NCI-H446 treated with DMSO at 0.1 percent for 48 hours (cell line): ENCODE results near the gene RASGRF1.
"Not testable (repeated sequence)": the region's sequence is repeated elsewhere in the genome, so short reads cannot be mapped to it uniquely, and the experiment has no call there.

Source experiments
- DNase-seq: peaks from one replicate; lab custom pipeline; 2025; lab: John Stamatoyannopoulos, UW

Gene RASGRF1

DNA sequence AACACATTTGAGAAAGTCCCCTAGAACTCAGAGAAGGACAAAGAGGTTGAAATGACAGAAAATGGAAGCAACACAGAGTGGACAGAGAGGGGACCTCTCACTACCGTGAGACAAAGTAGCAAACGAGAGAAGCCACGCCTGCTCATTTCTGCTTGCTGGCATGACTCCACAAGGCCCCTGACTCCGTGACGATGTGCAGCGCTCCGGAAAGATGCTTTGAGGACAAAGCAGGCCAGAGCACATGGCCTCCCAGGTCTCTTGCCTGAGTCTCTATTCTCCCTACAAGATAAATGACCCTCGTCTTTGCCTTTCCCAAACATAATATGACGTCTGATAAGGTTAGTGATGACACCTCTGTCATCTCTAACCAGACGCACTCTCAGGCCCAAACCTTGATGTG lies 81.9 kb downstream of the RASGRF1 start:
- DNase-seq = no peak

DNA sequence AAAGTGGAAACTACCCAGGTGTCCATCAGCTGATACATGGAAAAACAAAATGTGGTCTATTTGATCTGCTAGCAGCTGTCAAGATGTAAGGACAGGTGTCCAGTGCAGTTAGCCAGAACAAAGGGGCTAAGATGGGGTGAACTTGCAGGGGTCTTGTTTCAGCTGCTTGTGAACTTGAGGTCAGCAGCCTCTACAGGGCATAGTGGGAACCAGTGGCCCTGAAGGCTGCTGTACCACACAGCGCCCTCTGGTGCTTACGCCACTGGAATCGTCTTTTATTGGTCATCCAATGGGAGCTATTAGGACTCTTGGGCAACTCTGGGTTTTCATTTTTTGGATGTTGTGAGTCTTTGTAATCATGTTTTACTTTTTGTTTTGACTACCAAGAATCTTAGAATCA lies 83.5 kb downstream of the RASGRF1 start:
- DNase-seq = no peak

DNA sequence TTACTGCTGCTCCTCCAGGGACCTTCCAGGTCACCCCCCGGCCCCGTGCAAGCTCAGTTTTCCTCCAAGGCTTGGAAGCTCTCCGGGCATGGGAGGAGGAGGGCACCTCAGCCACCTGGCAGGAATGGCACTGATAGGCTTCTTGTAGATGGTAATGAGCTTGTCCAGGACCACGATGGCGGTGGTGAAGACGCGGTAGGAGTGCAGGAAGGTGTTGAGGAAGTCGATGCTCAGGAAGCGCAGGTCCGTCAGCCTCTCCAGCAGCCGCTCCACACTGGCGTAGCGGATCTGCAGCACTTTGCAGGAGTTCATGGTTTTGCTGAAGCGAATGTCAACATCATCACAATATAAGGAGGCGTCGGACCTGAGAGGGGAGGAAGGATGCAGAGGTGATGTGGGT lies 84.5 kb downstream of the RASGRF1 start:
- no peak for DNase-seq

DNA sequence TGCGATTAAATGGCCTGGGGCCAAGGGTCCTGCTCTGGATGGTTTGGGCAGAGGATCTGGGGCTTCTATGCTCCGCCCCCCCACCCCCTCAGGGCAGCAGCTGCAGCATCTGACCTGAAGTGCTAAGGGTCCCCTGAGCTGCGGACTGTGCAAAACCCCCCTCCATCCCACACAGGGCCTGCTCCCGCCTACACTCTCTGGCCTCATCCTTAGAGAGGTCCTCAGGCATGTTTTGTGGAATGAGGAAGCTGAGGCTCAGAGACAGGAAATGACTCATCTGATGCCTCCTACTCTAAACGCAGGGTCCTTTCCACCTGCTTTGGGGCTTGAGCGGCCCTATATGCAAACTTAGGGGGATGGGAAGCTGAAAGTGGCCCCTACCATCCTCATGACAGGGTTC lies 86.2 kb downstream of the RASGRF1 start:
- DNase-seq = no peak

DNA sequence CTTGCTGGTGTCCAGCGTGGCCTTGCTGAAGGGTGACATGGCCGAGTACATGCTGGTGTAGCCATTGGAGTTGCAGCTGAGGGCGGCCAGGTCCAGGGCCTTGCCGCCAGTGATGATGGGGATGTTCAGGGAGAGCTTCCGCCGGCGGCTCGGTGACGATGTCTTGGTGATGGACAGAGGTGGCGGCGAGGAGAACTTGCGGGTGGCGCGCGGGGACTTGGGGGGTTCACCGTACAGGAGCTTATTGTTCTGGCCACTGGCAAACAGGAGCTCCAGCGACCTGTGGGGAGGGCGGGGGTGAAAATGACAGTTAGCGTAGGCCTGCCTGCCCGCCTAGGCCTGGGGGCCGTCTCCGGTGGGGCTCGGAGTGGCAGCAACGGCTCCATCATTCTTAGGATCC lies 86.7 kb downstream of the RASGRF1 start:
- no peak for DNase-seq

DNA sequence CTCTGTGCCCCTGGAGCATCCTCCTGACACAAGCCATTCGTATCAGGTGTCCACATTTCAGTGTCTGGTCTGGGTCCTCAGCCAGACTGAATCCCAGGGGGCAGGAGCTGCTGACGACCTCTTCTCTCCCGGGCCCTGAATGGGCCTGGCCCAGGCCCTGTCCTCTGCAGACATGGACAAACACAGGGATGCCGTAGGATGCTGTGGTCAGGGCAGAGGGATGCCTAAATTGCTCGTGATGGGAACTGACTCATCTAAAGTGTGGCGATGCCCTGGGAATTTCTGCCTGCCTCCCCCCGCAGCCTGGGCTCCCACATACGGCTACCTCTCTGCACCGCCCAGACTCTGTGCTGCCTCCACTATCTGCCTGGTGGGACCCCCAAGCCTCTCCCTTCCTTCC lies 87.3 kb downstream of the RASGRF1 start:
- no peak for DNase-seq

DNA sequence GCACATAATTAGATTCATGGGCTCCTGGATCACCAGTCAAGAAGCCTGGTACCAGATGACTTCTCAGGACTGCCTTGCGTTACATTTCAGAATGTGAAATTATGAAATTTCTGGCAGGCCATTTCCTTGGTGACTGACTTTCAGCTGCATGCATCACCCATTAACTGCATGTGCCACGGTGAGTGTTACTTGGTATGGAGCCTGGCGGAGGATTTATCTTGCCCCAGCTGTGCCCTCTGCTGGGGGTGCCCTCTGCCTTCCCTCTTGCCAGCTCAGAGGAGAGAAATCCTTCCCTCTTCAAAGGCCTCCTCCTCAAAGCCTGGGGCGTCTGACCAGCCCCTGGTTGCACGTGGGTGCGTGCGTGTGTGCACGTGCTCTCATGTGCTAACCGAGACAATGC lies 88.0 kb downstream of the RASGRF1 start:
- no peak for DNase-seq

DNA sequence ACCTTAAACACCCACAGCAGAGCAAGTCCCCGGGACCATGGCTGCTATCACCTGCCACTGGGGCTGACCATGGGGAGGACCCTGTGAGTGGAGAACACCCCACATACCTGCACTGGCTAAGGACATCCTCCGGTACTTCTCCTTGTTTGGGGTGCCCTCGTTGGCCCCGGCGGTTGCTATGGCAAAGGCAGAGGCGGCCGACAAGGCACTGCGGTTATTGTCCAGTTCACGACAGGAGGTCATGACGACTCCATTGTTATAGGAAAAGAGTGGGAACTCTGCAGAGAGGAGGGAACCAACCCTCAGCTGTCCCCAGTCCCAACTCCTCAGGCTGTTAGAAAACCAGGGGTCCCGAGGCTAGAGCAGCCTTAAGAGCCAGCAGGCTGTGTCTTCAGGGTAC lies 90.9 kb downstream of the RASGRF1 start:
- no peak for DNase-seq

DNA sequence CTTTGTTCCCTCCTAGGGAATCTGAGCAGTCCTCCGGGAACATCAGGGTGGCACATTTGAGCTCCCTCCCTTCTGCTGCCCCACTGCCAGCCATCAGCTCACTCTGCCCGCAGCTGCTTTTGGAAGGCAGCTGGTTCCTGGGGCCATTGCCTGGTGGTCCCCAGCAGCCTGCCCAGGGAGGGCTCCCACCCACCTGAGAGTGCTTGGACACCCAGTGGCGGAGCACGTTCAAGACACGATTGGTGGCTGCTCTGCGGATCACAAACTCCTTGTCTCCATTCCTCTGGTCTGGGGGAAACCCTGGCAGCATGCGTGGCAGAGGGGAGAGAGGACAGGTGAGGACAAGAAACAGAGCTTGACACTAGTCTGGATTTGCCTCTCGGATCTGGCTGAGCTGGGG lies 92.1 kb downstream of the RASGRF1 start:
- DNase-seq = no peak

DNA sequence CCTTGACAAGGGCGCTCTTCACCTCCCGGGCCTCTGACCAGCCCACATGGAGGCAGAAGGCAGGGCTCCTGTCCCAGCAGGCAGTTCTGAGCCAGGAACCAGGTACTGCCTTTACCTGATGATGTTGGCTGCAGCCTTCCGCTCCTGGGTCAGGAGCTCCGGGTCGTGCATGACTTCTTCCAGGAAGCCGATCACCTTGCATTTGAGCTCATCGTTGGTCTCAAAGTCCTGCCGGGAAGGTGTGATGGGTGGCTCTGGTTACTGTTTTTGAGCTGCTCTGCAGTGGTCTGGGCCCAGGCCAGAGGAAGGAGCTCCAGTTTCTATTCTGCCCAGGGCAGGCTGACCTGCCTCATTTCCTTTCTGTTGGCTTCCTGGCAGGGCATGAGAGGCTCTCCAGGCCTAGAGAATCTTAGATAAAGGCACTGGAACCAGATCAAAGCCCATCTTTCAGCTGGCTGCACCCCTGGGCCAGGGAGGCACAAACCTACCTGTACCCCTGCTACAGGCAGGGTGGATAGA lies 92.5 kb downstream of the RASGRF1 start:
- no peak for DNase-seq

DNA sequence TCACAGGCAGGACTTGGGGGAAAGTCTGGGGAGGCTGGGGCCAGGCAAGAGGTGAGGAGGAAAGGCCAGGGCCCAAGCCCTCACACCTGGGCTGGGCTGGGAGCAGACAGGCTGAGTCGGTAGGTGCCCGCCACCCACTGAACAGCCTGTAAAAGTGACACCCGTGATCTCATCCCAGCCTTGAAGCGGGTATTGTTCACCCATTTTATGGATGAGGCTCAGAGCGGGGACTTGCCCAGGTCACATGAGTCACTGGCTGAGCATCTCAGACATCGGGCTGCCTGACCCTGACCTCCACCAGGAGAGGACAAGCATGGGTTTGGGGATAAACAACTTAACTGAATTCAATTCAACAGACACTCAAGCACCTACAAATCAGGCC lies 93.7 kb downstream of the RASGRF1 start:
- no peak for DNase-seq

DNA sequence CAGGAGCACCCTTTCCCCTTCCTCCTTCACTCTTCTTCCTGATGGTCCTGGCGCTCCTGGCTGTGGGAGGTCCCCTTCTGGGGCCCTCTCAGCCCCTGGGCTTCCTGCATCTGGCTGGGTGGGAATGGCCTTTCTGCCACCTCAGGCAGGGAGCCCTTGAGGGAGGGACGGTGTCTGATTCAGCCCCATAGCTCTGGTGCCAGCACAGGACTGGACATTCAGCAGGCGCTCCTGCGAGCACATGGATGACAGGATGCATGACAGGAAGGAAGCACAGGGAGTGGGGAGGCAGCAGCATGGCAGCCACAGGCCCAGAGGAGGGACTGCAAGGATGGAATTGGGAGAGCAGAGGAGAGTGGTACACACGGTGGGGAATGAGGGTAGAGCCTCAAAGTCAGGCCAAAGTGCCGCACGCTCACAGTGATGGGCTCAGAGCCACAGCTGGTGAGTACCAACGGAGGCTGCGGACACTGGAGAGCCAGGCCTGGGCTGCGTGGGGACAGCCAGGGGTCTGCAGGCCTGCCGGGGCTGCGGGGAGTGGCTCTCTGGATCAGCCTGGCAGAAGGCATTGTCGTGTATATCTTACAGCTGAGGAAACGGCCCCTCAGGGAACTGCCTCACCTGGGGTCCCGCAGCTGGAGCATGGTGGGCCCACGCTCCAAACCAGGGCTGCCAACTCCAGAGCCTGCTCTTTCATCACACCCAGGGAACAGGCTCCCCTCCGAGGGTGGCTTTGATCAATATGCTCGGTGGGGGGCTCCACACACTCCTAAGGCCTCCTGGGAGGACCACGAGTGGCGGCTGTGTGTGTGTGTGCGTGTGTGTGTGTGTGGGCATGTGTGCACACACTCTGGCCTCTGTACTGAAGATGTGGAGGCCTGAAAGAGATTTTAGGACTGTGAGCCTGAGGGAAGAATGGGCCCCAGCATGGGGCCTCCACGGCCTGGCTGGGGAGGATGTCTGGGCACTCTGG lies 94.4 kb downstream of the RASGRF1 start:
- DNase-seq = no peak

DNA sequence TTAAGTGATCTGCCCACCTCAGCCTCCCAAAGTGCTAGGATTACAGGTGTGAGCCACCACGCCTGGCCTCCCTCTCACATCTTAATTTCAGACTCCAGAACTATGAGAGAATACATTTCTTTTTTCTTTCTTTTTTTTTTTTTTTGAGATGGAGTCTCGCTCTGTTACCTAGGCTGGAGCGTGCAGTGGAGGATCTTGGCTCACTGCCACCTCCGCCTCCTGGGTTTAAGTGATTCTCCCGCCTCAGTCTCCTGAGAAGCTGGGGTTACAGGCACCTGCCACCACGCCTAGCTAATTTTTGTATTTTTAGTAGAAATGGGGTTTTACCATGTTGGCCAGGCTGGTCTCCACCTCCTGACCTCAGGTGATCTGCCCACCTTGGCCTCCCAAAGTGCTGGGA lies 95.4 kb downstream of the RASGRF1 start:
- not testable (repeated sequence) for DNase-seq

DNA sequence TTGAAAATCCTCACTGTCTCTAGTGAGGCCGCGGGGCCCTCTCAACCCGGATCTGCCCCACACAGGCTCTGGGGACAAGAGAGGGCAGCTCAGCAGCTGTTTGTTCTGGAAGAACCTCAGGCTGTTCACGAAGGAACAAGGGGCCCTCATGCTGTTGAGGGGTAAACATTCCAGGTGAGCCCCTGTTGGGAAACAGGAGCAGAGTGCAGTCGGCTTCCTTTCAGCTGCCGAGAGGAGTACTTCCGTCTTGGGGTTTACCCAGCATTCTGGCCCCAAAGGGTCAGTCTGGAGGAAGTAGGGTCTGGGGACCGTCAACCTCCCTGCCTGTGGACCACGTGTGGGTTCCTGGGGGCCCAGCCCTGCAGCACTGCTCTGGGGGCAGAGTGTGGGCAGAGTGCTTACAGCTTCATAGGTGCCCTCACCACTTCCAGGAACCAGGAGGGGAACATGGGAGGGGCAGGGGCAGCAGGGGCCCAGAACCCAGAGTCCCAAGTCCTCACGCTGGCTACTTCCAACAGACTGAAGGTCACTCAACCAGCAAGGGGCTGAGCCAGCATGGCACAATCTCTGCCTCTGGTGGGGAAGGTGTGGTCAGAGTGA lies 96.5 kb downstream of the RASGRF1 start:
- no peak for DNase-seq

DNA sequence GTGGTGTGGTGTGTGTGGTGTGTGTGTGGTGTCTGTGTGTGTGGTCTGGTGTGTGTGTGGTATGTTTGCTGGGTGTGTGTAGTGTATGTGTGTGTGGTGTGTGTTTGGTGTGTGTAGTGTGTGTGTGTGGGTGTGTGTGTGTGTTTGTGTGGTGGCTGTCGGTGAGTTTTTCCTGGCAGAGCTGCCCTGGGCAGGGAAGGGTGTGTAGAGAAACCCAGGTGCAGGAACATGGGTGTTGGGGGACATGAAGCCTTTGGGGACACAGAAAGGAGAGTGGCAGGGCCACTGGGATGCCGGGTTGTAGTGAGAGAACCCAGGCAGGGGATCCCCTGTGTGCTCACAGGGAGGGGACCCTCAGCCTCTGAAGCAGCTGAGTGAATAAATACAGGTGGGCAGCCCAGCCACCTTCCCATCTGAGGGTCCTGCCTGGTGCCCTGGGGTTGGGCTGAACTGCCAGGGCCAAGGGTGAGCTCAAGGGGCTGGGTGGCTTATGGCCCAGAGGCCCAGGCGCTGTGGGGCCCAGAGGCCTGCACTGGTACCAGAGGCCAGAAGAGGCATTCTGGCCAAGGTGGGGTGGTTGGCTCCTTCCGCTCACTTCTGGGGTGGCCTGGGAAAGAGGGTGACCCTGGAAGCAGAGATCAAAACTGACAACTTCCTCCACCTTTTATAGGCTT lies 97.2 kb downstream of the RASGRF1 start:
- no peak for DNase-seq

DNA sequence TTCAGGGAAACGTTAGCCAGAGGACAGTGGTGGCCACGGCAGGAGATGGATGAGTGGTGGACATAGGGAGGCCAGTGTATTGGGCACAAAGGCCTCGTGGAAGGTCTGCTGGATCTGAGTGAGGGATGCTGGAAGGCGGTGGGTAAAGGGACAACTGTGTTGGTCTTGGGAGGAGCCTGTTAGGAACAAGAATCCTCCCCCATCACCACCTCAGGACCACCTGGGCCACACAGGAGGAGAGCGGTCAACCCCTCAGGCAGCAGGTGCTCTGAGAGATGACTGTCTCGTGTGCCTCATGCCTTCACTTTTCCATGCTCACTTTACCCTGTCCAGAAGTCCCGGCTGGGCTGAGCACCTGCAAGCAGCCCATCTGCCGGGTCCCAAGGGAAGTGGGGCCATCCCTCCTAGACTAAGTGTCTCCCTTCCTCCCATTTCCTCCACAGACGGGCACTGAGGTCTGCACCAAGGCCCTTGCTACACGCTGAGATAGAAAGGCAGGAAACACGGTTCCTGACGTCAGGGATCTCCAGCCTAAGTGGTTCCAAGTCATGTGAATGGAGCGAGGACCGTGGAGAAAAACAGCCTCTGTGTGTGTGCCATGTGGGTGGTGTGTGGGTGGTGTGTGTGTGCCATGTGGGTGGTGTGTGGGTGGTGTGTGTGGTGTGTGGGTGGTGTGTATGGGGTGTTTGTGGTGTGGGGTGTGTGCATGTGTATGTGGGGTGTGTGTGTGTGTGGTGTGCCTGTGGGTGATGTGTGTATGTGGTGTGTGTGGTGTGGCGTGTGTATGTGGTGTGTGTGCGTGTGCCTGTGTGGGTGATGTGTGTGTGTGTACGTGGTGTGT lies 97.9 kb downstream of the RASGRF1 start:
- no peak for DNase-seq

DNA sequence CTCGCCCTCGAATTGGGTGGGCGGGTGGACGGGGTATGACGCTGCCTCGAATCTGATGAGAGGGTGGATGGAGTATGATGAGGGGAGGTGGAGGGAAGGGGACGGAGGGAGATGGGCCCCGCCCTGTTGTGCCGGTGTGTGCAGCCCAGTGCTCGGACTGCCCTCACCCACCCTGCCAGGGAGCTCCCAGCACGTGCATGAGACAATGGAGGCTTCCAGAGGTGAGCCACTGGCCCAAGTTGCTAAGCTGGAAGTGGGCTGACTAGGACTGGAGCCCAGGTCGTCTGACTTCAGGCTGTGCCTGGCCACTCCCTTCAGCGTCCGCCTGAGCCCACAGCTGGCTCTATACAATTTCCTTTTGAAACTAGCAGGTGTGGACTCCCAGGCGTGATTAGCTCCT lies 98.7 kb downstream of the RASGRF1 start:
- no peak for DNase-seq

DNA sequence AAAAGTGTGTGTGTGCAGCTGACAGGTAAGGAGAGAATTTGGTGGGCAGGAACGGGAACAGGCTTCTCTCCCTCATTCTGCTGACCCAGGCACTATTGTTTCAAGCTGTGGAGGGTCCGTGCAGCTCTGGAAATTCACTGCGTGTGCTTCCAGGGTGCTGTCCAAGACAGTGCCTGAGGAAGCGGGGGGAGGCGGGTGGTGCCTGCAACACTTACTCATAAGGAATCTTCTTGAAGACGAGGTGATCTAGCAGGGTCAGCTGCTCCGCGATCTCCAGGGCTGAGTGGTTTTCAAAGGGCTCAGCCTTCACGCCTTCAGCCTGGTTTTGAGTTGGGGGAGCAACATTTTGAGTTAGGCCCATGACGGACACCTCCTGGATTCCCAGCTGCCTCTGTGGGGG lies 99.1 kb downstream of the RASGRF1 start:
- no peak for DNase-seq

DNA sequence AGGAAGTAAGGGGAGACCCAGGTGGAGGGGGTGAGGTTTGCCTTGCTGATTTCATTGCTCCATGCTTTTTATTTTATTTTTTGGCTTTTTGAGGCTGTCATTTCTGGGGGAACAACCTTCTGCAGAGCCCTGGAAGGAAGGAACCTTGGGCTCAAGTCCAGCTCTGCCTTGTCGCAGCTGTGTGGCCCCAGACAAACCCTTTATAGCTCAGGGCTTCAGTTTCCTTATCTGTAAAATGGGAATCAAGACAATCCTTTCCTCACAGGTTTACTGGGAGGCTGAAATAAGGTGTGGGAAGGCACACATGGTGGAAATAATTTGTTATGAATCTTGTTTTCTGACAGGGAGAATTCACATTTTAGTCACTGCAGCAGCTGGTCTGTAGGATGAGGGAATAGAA lies 100.3 kb downstream of the RASGRF1 start:
- no peak for DNase-seq

DNA sequence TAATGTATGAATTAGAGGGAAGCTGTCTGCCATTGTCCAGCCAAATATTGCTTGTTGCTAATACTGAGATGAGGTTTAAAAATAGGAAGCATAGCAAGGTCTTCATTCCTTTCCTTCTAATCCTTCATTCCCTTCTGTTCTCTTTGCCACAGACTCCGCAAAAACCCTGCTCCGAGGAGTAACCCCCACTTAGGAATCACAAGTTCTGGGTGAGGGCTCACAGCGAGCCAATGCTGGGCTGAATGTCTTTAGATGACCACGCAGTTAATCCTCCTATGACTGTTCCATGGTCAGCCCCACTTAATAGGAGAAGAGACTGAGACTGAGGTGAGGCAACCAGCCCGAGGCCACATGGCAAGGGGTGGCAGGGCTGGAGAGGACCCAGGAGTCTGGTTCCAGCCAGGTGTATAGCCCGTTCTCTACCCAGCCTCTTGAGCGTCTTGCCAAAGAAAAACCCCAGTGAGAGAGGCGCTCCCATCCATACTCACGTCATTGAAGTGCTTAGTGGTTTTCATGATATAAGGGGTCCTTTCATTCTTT lies 100.8 kb downstream of the RASGRF1 start:
- DNase-seq = no peak

DNA sequence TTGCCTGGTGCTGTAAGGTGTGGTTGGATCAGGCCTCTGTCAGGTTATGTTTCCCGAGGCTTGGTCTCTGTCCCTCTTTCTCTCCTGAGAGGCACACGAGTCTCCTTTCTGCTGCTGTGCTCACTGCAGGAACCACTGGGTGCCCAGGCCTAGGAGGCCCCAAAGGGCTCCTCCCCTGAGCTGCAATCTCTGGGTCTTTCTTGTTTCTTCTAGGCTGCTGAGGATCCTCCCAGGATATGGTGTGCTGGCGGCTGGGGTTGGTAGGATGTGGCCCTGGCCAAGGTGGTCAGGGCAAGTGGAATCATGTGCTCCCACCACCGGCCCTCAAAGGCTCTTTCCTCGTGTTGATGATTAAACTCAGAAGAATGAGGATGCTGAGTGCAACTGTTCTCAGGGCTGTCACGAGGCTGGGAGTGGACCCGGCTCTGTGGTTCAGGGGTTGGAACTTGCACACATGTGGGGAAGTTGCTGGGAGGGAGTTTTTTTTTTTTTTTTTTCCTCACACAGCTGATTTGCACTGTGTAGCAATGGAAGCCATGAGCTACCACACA lies 102.1 kb downstream of the RASGRF1 start:
- no peak for DNase-seq
